ENCODE measurements around the gene PTPN12. TPM values are rescaled to one million over a fixed set of nuclear protein-coding genes. Genes with fewer than 3 reads are reported as not detected.

PTPN12 gene
- total RNA-seq, 1 experiment from 2014 or later = 39.5 TPM

DNA sequence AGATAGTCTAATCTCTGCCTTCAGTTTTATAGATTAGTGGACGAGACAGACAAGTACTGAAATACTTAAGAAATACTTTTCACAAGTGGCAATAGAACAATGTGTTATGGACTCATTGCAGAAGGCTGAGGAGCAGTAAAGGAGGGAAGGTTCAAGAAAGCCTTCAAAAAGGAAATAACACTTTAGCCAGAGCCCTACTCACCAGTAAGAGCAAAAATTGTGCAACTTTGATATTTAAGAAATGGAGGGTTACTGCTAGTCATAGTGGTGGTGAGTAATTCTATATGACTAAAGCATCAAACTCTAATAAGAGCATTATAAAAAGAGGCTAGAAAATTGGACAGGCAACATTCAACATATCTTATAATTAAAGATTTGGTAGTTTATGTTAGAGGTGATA is 28.8 kb downstream of the PTPN12 start:
- no peak for DNase-seq (ENCODE audit: low read depth, low spot score)
- in situ Hi-C loops (cut with HindIII; ENCODE audit: low pct_unique_long_range_greater_than_20kb, low sequenced_read_pairs) = no loop called here

DNA sequence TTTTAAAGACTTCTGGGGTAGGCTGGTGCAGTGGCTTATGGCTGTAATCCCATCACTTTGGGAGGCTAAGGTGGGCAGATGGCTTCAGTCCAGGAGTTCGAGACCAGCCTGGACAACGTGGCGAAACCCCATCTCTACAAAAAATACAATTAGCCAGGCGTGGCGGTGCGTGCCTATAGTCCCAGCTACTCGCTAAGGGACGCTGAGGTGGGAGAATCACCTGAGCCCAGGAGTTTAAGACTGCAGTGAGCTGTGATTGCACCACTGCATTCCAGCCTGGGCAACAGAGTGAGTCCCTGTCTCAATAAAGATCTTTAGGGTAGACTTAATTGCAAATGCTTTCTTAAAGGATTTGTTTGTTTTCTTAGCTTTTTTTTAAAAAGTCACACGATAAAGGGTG is 29.3 kb downstream of the PTPN12 start:
- no peak for DNase-seq (ENCODE audit: low read depth, low spot score)
- in situ Hi-C loops (cut with HindIII; ENCODE audit: low pct_unique_long_range_greater_than_20kb, low sequenced_read_pairs) = no loop called here

DNA sequence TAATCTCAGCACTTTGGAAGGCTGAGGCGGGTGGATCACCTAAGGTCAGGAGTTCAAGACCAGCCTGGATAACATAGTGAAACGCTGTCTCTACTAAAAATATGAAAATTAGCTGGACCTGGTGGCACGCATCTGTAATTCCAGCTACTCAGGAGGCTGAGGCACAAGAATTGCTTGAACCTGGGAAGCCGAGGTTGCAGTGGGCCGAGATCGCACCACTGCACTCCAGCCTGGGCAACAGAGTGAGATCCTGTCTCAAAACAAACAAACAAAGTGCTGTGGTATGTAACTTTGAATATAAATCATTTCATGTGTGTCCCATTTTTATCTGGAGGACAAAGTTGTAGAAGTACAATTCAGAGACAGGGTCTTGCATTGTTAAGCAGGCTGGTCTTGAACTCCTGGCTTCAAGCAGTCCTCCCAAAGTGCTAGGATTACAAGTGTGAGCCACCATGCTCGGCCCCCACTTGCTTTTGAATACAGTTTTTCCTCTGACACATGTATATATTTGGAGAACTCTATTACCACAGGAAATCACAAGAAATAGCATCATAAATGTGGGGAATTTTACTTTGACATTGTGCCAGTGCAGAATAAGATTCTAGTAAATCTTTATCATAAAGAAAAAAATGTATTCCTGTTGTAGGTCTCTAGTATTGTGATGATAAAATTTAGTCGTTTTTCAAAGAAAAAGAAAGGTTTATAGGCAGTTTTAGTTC is 32.6 kb downstream of the PTPN12 start:
- DNase-seq (ENCODE audit: low read depth, low spot score) = no peak
- in situ Hi-C loops (cut with HindIII; ENCODE audit: low pct_unique_long_range_greater_than_20kb, low sequenced_read_pairs) = no loop called here

DNA sequence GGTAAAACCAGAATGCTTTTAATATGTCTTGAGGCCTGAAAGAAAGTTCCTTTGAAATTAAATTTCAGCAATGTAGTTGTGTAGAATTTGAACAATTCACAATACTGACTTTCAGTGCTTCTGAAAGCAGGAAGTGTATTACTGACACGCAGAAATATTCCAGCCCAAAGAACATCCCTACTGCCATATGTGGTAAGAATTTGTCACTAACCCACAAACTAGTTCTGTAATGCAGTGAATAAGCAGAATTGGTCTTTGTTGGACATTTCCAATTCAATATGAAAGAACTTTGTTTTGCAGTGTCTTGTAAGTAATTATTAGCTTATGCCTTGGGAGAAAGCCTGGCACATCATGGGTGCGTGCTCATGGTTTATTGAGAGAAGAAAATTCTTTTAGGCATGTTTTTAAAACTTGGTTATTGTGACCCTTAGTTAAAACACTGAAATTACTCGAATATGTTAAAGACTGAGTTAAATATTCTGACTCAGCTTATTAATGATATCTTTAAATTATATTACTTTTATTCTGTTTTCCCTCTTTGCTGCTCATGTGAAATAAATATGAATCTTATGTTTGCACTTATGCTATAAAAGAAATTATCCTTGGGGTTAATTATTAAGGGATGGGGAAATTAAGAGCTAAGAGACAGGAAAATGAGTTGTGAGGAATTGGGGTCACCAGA is 33.4 kb downstream of the PTPN12 start:
- in situ Hi-C loops (cut with HindIII; ENCODE audit: low pct_unique_long_range_greater_than_20kb, low sequenced_read_pairs) = no loop called here
- peak; percentile 93 for DNase-seq (ENCODE audit: low read depth, low spot score)

DNA sequence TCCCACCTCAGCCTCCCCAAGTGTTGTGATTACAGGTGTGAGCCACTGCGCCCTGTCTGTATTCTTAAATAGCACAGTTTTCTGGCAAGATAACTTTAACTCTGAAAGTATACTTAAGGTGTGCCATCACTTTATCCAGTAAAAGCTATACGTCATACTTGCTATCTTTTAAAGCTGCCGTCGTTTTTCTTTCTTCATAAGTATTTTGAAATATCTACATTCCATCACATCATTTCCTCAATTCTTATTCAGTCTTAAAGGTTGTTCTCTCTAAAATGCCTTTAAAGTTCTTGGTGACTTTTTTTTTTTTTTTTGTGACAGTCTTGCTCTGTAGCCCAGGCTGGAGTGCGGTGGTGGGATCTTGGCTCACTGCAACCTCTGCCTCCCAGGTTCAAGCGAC is 34.7 kb downstream of the PTPN12 start:
- DNase-seq (ENCODE audit: low read depth, low spot score) = no peak
- in situ Hi-C loops (cut with HindIII; ENCODE audit: low pct_unique_long_range_greater_than_20kb, low sequenced_read_pairs) = no loop called here

DNA sequence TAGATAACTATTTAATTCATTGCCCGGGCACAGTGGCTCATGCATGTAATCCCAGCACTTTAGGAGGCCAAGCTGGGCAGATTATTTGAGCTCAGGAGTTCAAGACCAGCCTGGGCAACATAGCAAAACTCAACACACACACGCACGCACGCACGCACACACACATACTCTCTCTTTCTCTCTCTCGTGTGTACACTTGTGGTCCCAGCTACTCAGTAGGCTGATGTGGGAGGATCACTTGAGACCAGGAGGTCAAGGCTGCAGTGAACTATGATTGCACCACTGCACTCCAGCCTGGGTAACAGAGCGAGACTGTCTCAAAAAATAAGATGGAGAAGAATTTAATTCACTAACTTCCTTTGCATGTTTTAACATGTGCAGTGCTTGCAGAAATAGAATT is 38.1 kb downstream of the PTPN12 start:
- in situ Hi-C loops (cut with HindIII; ENCODE audit: low pct_unique_long_range_greater_than_20kb, low sequenced_read_pairs) = no loop called here
- no peak for DNase-seq (ENCODE audit: low read depth, low spot score)

DNA sequence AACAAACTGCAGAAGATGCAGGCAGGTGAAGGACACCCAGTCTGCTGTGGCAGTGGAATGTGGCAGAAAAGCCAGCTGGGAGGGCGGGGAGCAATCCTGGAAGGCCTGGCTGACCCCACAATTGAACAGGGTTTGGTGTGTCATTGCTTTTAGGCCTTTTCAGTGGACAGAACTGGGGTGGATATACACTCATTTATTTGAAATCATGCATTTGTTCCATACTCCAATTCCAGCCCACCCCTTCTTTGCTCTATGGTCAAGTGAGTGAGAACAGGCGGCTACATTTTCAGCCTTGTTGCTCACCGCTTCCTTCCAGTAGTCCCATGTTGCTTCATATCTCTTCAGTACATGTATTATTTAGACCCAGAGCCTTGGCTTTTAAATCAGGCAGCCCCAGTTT is 39.8 kb downstream of the PTPN12 start:
- DNase-seq (ENCODE audit: low read depth, low spot score) = no peak
- in situ Hi-C loops (cut with HindIII; ENCODE audit: low pct_unique_long_range_greater_than_20kb, low sequenced_read_pairs) = no loop called here

DNA sequence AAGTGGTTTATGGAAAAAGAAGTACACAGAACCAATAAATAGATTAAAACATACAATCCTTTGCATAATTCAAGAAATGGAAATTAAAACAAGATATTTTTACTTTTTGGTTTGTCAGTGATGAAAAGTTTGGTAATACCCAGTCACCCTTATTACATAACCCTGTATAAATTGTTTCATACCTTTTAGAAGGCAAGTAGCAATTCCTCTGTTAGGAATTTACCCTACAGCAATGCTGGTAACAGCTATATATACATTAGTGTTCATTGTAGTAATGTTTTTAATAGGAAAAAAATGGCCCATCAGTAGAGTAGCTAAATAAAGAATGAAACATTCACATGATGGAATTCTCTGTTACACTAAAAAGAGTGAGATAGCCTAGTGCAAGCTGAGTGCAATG is 42.7 kb downstream of the PTPN12 start:
- in situ Hi-C loops (cut with HindIII; ENCODE audit: low pct_unique_long_range_greater_than_20kb, low sequenced_read_pairs) = no loop called here
- no peak for DNase-seq (ENCODE audit: low read depth, low spot score)

DNA sequence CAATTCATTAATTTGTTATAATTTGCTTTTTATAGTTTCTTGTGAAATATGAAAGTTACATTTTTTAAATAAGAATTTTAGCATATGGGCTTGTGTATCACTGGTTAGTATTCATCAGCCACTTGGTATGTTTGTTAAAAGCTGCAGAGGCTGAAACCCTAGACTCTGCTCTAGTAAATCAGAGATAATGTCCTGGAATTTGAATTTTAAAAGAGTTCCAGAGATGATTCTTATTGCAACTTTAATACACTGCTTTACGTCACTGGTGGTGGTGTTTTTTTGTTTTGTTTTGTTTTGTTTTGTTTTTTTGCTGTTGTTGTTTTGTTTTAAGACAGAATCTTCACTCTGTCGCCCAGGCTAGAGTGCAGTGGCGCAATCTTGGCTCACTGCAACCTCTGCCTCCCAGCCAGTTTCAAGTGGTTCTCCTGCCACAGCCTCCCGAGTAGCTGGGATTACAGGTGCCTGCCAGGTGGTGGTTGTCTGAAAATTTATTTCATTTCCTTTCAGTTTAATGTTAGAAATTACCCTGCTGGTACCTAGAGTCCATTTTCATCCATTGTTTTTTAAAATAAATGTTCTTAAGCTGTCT is 43.8 kb downstream of the PTPN12 start:
- no peak for DNase-seq (ENCODE audit: low read depth, low spot score)
- in situ Hi-C loops (cut with HindIII; ENCODE audit: low pct_unique_long_range_greater_than_20kb, low sequenced_read_pairs) = no loop called here

DNA sequence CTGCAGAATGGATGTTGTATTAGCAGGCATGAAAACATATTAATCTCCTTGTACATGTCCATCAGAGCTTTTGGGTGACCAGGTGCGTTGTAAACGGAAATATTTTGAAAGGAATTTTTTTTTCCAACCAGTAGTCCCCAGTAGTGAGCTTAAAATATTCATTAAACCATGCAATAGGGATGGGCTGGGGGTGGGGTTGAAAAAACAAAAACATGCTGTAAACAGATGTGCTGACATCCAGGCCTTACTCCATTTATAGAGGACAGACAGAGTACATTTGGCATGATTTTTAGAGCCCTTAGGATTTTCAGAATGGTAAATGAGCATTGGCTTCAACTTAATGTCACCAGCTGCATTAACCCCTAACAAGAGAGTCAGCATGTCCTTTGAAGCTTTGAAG is 50.2 kb downstream of the PTPN12 start:
- in situ Hi-C loops (cut with HindIII; ENCODE audit: low pct_unique_long_range_greater_than_20kb, low sequenced_read_pairs) = no loop called here
- DNase-seq (ENCODE audit: low read depth, low spot score) = no peak

DNA sequence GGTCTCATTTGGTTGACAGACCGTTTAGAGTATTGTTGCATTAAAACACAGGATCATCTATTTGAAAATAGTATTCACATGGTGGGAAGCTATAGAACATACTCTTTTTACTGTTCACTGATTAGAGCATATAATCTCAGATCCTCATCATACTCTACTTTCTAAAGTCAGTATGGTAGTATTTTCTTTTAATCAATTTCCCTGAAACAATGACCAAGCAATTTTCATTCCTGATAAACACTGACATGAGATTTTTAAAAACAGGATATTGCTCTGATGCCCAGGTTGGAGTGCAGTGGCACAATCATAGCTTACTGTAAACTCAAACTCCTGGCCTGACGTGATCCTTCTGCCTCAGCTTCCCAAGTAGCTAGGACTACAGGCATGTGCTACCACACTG is 63.9 kb downstream of the PTPN12 start:
- in situ Hi-C loops (cut with HindIII; ENCODE audit: low pct_unique_long_range_greater_than_20kb, low sequenced_read_pairs) = no loop called here
- no peak for DNase-seq (ENCODE audit: low read depth, low spot score)

DNA sequence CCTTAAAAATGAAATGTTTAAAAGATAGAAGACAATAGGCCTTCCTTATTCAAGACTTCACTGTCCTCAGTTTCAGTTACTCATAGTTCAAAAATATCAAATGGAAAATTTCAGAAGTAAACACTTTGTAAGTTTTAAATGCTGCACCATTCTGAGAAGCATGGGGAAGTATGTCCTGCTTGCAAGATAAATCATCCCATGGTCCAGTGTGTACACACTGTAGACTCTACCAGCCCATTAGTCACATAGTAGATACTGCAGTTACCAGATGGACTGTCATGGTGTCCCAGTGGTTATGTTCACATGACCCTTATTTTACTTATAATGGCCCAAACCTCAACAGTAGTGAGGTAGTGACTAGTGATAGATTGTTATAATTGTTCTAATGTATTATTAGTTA is 69.5 kb downstream of the PTPN12 start:
- in situ Hi-C loops (cut with HindIII; ENCODE audit: low pct_unique_long_range_greater_than_20kb, low sequenced_read_pairs) = no loop called here
- no peak for DNase-seq (ENCODE audit: low read depth, low spot score)

DNA sequence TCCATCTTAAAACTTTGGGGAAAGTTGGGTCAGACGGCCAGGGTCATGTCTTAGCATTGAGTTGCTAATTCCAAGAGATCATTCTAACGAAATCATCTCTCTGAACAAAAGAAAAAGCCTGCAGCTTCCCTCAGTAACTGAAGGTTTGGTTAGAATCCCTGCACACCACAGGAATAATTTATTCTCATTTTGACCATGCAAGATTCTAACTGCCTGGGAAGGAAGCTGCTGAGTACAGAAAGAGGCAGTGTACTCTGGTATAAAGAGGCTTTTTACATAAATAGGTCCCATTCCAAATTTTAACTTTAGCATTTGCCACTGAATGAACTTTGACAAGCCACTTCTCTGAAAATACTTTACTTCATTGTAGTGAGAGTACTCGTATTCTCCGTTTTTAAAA is 82.2 kb downstream of the PTPN12 start:
- peak; percentile 50 for DNase-seq (ENCODE audit: low read depth, low spot score)
- in situ Hi-C loops (cut with HindIII; ENCODE audit: low pct_unique_long_range_greater_than_20kb, low sequenced_read_pairs) = no loop called here

DNA sequence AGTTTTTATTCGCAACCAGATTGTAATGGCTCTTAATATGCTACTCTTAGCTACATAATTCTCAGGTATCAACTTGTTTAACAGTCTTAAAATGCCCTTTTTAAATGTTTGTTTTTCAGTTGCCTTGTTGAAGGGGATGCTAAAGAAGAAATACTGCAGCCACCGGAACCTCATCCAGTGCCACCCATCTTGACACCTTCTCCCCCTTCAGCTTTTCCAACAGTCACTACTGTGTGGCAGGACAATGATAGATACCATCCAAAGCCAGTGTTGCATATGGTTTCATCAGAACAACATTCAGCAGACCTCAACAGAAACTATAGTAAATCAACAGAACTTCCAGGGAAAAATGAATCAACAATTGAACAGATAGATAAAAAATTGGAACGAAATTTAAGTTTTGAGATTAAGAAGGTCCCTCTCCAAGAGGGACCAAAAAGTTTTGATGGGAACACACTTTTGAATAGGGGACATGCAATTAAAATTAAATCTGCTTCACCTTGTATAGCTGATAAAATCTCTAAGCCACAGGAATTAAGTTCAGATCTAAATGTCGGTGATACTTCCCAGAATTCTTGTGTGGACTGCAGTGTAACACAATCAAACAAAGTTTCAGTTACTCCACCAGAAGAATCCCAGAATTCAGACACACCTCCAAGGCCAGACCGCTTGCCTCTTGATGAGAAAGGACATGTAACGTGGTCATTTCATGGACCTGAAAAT is 89.7 kb downstream of the PTPN12 start:
- in situ Hi-C loops (cut with HindIII; ENCODE audit: low pct_unique_long_range_greater_than_20kb, low sequenced_read_pairs) = no loop called here
- DNase-seq (ENCODE audit: low read depth, low spot score) = peak; percentile 18

DNA sequence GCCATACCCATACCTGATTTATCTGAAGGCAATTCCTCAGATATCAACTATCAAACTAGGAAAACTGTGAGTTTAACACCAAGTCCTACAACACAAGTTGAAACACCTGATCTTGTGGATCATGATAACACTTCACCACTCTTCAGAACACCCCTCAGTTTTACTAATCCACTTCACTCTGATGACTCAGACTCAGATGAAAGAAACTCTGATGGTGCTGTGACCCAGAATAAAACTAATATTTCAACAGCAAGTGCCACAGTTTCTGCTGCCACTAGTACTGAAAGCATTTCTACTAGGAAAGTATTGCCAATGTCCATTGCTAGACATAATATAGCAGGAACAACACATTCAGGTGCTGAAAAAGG is 90.2 kb downstream of the PTPN12 start:
- DNase-seq (ENCODE audit: low read depth, low spot score) = no peak

DNA sequence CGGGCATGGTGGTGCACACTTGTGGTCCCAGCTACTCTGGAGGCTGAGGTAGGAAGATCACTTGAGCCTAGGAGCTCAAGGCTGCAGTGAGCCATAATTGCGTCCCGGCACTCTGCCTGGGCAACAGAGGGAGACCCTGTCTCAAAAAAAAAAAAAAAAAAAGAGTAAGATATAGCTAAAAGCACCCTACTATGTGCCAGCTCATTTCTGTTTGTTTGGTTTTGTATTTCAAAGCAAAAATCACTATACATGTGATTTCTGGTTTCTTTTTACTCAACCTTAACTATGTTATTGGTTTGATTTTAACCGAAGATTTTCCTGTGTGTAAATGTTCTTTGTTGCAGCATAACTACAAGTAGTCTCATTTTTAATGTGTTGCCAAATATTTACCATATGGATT is 92.7 kb downstream of the PTPN12 start:
- in situ Hi-C loops (cut with HindIII; ENCODE audit: low pct_unique_long_range_greater_than_20kb, low sequenced_read_pairs) = no loop called here
- DNase-seq (ENCODE audit: low read depth, low spot score) = no peak

More for the DNA sequence above, 90.2 kb downstream of the PTPN12 start:
- in situ Hi-C loops (cut with HindIII; ENCODE audit: low pct_unique_long_range_greater_than_20kb, low sequenced_read_pairs) = no loop called here

DNA sequence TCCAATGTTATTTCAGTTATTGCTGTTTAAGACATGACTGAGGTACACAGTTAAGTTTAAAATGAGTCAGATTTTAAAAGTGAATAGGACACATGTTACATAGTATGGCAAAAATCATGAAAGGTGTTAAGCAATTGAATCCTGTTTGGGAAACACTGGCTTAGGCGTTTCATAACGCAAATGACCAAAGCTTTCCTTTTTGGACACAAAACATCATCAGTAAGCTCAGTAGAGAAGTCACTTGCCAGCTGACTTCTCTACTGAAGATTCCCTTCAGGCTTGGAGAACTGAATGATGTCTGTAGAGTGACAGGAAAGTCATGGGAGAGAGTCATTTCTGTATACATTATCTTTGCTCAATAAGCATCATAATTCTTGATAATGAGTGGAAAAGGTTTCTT is 94.7 kb downstream of the PTPN12 start:
- in situ Hi-C loops (cut with HindIII; ENCODE audit: low pct_unique_long_range_greater_than_20kb, low sequenced_read_pairs) = no loop called here
- no peak for DNase-seq (ENCODE audit: low read depth, low spot score)

DNA sequence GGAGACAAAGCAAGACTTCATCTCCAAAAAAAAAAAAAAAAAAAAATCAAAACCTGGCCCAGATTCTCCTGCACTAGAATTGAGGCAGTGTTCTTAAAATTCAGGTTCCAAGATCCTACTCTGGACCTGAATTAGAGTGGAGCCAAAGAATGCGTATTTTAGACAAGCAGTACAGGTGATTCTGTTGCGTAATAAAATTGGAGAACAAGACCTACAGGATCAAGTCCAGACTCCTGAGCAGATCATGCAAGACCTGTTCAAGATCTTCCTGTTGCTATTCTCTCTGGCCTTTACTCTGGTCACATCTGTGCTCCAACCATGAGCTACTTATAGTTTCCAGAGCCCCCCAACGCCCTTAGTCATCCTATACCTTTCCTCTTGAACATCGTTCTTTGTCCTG is 107.7 kb downstream of the PTPN12 start:
- no peak for DNase-seq (ENCODE audit: low read depth, low spot score)
- in situ Hi-C loops (cut with HindIII; ENCODE audit: low pct_unique_long_range_greater_than_20kb, low sequenced_read_pairs) = no loop called here
